HG02759 (cell line): ENCODE measurements around the gene C19orf47.
A peak's percentile ranks its signal among the peaks of the same experiment; 100 is the strongest.

ENCODE experiments used
- ATAC-seq: cut with Tn5 transposase; IDR thresholded peaks from one replicate; pipeline ENCODE4 v1.9.1; 2021; ENCODE audit warnings: mild to moderate bottlenecking, moderate library complexity; ENCODE audit not compliant: unreplicated experiment

Gene C19orf47

GRCh38 chr19:40348125-40348913 is at the start of gene C19orf47, which contains the start of gene PLD3:
Gene C19orf47 (minus strand): TSS chr19:40348397. CDS start chr19:40341857, 6,540 bp downstream.
Gene PLD3 (plus strand): TSS chr19:40348695. CDS start chr19:40366484, 17,789 bp downstream.
- peak; percentile 96 for ATAC-seq

GRCh38 chr19:40397568-40397906 is 49.3 kb upstream of the C19orf47 start:
- ATAC-seq, result no peak

- ATAC-seq, result no peak
Measured at GRCh38 chr19:40396886-40397567, 48.8 kb upstream of the C19orf47 start.

DNA sequence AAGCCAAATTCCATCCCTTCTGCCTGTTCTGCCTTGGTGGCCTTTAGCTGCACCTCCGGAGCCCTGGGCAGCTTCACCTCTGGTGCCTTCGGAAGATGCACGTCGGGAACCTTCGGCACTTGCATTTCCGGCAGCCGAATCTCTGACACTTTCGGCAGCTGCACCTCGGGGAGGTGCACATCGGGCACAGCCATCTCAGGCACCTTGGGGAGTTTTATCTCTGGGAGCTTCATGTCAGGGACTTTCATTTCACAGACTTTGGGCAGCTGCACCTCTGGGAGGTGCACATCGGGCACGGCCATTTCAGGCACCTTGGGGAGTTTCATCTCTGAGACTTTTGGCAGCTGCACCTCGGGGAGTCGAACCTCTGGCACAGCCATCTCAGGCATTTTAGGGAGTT is 47.8 kb upstream of the C19orf47 start:
- no peak for ATAC-seq

- ATAC-seq, result no peak
Measured at GRCh38 chr19:40394816-40395210, 46.6 kb upstream of the C19orf47 start.

GRCh38 chr19:40393894-40394815 is 46.0 kb upstream of the C19orf47 start:
- no peak for ATAC-seq

DNA sequence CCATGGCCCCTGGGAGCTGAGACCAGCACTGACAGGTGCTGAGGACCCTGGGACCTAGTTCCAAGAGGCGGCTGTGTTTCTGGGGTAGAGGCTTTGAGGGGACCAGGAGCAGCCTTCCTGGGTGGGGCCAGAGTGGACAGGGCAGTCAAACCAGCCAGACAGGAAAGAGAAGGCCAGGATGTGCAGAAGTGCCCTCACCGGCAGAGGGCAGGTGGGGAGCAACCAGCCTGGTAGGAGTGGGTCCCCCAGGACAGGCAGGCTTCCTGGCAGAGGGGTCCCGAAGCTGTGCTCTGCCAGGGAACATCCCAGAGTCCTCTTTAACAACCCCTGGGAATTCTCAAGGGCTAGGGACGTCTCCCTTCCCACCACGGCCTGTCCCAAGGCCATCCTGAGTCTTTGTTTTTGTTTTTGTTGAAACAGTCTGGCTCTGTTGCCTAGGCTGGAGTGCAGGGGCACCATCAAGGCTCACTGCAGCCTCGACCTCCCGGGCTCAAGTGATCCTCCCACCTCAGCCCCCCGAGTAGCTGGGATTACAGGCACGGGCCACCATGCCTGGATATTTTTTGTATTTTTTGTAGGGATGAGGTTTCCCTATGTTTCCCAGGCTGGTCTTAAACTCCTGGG is 44.8 kb upstream of the C19orf47 start:
- ATAC-seq, result no peak

DNA sequence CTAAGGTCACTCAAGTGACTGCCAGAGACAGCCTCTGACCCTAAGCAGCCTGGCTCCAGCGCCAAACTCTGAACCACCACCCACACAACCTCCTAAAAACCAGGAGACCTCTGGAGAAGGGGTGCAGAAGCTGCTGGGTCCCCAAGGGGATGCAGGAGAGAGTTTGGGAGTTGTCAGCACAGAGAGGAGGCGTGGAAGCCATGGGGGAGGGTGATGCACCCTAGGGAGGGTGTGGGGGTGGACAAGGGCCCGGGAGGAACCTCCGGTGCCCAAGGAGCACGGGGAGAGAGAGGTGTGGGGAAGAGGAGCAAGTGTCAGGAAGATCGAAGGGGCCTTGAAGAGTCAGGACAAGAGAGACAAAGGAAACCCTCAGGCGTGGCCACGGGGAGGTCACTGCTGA is 43.9 kb upstream of the C19orf47 start:
- no peak for ATAC-seq

DNA sequence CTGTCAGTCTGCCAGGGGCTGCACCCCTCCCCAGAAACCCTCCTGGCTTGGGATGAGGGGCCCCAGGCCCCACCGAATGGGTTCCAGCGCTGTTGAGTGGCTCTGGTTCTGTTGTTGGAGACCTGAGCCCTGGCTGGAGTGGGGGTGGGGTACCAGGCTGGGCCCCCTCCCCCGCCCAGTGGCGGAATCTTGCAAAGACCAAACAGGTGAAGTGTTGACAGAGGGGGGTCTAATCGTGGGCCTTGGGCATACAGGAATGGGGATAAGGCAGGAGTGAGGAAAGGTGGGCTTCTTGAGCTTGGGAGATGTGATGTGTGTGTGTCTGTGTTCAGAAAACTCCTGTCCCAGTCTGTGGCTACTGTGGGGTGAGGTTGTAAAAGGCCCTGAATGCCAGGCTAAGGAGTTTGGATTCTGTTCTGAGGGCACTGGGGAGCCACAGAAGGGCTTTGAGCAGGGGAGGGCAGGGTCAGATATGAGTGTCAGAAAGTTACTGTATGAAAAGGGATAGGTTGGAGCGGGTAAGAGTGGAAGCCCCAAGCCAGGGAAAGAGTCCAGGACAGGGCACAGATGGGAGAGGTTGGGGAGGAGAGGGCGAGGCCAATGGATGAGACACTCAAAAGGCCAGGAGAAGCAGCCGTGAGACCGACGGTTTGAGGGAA is 42.0 kb upstream of the C19orf47 start, which contains the start of gene HIPK4:
TSS of gene HIPK4 (minus strand) at position 98 of the 659 bp plus-strand sequence. CDS start 279 bp downstream, outside the sequence.
- no peak for ATAC-seq

DNA sequence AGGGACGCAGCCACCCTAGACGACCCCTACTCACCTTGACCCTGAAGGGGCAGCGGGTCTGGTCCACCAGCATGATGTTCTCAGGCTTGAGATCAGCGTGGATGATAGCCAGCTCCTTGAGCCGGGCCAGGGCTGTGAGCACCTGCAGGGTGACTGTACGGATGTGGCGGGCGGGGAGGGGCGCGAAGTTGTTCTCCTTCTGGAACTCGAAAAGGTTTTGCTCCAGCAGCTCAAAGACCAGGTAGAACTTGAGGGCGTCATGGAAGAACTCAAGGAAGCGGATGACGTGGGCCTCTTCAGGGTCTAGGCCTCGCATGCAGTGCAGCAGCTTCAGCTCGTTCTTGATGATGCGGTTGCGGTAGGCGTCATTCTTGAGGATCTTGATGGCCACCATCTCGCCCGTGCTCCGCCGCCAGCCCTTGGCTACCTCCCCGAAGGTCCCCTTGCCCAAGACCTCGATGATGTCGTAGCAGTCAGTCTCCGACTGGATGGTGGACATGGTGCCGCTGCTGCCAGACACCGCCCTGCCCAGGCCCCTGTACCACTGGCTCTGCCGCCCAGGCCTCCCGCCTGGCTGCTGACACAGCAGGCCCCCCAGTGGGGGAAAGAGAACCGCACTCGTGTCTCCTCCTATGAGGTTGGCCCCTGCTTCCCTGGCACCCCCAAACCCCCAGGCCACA is 41.3 kb upstream of the C19orf47 start:
- no peak for ATAC-seq

GRCh38 chr19:40388481-40388880 is 40.3 kb upstream of the C19orf47 start:
- ATAC-seq, result no peak

DNA sequence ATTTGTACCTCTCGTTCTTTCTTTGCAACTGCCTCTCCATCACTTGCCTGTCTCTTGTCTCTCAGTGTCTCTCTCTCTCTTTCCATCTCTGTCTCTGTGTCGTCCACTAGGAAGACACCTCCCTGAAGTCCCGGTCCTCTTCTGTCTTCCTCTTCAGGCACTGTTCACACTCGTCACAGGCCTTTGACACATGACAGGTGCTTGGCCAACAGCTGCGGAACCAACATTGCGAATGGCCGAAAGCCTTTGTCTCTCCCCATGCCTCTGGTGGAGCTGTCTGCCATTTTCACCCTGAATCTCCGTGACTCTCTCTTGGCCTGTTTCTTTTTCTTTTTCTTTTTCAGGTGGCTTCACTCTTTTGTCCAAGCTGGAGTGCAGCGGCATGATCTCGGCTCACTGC is 39.0 kb upstream of the C19orf47 start:
- ATAC-seq, result no peak

DNA sequence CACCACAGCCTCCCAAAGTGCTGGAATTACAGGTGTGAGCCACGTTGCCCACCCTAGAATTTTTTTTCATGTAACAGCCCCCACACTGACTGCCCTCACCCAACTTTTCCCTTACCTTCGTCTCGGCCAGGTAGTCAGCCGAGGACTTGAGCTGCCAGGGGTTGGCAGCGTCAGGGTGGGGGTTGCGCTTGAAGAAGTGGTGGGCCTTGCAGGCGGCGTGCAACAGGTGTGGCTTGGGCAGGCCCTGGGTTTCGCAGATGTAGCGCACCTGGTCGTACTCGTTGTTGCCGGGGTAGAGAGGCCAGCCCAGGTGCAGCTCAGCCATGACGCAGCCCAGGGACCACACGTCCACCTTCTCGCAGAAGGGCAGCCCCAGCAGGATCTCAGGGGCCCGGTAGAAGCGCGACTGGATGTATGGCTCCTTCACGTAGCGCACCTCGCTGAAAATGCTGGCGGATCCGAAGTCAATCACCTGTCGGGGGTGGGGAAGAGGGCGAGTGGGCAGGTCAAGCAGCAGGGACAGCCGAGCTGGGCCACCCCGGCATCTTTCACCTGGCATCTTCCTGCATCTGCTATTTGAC is 35.6 kb upstream of the C19orf47 start:
- no peak for ATAC-seq

DNA sequence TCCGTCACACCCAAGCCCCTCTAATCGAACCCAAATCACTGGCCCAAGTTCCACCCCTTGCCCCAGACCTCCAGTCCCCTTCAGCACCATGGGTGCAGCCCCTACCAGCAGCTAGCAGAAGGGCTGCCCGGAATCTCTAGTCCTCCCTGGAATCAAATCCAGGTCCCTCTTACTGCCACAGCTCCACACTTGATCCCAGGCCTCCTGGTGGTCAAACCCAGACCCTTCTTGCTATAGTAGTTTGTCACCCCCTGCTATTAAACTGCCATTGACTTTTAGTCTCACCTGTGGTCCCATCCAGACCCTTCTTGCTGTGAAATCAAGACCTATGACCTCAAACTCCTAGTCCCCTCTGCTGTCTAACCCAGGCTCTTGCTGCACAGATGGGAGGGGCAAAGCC is 33.1 kb upstream of the C19orf47 start:
- no peak for ATAC-seq

DNA sequence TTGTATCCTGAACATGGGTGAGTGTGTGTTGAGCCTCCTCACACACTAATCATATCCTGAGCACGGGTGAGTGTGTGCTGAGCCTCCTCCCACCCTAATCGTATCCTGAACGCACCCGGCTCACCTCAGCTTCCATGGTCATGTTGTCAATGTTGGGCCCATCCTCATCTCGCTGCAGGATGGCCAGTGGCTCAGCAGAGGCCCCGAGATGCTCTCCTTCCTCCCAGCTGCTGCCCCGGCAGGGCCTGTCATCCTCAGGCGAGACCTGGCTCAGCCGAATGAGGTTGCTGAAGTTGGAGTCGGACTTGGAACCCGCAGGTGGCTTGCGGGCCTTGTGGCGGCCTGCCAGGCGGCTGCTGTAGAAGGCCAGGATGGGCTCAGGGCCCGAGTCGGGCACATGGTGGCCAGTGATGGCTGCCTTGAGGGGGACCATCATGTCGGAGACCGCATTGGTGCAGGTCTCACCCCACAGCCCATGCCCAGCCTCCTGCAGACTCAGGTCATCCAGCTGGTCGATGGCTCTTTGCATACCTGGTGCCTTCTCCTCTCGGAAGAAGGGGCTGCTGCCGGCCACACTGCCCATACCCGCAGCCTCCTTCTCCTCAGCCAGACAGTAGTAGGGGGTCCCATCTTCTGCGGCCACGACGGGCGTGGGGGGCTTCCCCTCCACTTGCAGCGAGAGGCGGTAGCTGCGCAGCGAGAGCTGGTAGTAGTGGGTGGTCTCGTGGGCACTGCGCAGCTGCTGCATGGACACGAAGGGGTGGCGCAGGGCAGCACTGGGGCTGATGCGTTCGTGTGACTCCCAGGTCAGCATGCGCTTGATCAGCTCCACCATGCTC is 32.2 kb upstream of the C19orf47 start:
- ATAC-seq, result no peak

- ATAC-seq, result no peak
Measured at GRCh38 chr19:40379446-40380198, 31.4 kb upstream of the C19orf47 start.

DNA sequence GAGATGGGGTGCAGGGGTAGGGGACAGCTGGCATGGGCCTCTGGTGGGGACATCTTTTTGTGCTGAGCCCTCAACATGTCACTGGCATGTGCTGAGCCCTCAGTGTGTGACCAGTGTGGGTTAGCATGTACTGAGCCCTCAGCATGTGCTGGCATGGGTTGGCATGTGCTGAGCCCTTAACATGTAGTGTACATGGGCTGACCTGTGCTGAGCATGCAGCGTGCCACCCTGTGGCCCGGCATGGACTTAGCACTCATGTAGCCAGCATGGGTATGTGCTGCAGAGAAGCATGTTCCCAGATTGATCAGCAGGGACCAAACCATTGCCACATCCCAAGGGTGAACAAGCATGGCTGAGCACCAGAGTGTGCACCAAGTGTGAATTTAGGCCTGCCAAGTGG is 30.3 kb upstream of the C19orf47 start:
- ATAC-seq, result no peak
